Measurements from ENCODE around the gene CLEC20A.

DNA sequence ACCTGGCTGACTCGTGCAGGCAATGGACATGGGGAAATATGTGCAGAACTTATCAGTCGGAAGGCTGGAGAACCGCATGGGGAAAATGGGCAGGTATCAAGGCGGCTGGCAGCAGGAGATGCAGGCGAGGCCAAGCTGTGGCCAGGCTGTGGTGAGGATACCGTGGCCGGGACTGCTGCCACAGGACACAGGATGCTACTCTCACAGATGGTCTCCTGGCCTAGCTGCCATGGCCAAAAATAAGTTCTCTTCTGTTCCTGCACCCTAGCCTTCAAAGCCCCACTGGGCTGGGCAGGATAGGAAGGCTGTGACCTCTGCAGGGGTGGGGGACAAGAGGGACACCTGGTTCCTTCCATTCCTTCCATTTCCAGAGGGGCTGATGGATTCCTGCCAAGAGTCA lies 42.5 kb upstream of the CLEC20A start:
- no peak for TF ChIP-seq EP300 (IDR thresholded peaks at IDR 0.05)
- TF ChIP-seq CTCF (IDR thresholded peaks at IDR 0.05), result no peak
- no peak for TF ChIP-seq POLR2A (IDR thresholded peaks at IDR 0.05)

Measured in ovary (tissue), 3 donors.